ENCODE data around the gene METTL6. TPM values are rescaled to one million over a fixed set of nuclear protein-coding genes. Genes with fewer than 3 reads are reported as not detected.
"Not testable (repeated sequence)": the region's sequence is repeated elsewhere in the genome, so short reads cannot be mapped to it uniquely, and the experiment has no call there.

The METTL6 gene
- polyA plus RNA-seq, 1 donor, result 16.7 TPM

DNA sequence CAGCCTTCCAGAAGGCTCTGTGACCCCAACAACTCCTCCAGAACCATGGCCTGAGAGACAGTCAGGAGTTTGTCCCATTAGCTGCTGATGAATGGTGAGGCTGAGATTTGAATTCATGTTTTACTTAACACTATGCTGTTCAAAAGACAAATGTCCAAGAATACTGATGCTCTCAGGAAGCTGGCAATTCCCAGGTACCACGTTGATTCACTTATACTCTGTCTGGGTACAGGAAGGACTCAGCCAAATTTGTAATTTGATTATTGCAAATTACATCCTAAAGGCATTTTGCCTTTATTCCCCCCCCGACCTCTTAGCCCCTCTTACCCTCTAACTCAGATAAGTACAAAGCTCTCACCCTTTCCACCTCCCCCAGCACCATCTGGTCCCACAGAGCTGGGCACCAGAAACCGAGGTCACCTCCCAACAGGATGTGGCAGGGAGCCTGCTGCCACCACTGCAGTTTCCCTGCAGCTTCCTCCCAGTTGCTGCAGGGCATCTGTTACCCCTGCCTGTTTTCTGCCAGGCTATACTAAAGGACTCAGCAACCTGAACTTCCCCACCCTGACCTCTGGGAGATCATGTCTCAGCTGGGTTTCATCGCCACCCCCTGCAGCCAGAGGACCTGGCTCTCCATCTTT lies 33.7 kb upstream of the METTL6 start:
- no peak for DNase-seq
- WGBS (ENCODE audit: insufficient coverage, low lambda C conversion rate), result no CpG with 5 or more reads among the region's 4 CpGs
- Histone ChIP-seq H3K27ac (ENCODE audit: low read length) (no peak overlapping the region), H3K27me3 (ENCODE audit: control insufficient read depth, insufficient read depth, low read length) (no peaks in the 10 kb centered on the region), H3K36me3 (ENCODE audit: control insufficient read depth, insufficient read depth, low read length) (no peaks in the 10 kb centered on the region), H3K9me3 (ENCODE audit: control insufficient read depth, low read depth, low read length) (no peaks in the 10 kb centered on the region), H3K4me1 (ENCODE audit: control insufficient read depth, insufficient read depth, low read length) (no peaks in the 10 kb centered on the region), H3K4me3 (ENCODE audit: low read length) (no peak overlapping the region)

DNA sequence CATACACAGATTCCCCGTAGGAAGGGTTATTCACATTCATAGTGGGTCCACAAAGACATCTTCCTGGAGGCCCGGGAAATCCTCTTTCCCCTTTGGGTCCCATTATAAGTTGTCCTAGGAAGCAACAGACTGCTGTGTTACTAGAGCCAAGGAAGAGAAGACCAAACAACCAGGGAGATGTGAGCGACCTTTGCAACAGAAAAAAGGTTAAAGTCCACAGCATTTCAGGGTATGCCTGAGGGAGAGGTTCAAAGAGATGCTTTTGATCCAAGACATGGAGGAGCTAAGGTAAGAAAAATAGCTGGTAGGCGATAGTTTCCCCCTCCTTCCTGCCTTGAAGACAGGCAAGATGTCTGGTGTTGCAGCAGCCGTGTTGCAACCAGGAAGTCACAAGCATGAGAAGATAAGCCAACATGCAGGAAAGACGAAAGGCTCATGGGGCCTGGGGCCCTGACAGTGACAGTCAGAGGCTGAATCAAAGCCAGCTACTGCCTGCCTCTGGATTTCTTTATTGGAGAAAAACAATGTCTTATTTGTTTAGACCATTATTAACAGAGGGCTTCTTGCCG lies 31.0 kb upstream of the METTL6 start:
- Histone ChIP-seq H3K4me3 (ENCODE audit: low read length) (no peak overlapping the region), H3K4me1 (ENCODE audit: control insufficient read depth, insufficient read depth, low read length) (no peaks in the 10 kb centered on the region), H3K36me3 (ENCODE audit: control insufficient read depth, insufficient read depth, low read length) (no peaks in the 10 kb centered on the region), H3K27ac (ENCODE audit: low read length) (no peak overlapping the region), H3K9me3 (ENCODE audit: control insufficient read depth, low read depth, low read length) (no peaks in the 10 kb centered on the region), H3K27me3 (ENCODE audit: control insufficient read depth, insufficient read depth, low read length) (no peaks in the 10 kb centered on the region)
- 100% methylated on average over 1 of the region's 7 CpGs for WGBS (ENCODE audit: insufficient coverage, low lambda C conversion rate)
- no peak for DNase-seq

DNA sequence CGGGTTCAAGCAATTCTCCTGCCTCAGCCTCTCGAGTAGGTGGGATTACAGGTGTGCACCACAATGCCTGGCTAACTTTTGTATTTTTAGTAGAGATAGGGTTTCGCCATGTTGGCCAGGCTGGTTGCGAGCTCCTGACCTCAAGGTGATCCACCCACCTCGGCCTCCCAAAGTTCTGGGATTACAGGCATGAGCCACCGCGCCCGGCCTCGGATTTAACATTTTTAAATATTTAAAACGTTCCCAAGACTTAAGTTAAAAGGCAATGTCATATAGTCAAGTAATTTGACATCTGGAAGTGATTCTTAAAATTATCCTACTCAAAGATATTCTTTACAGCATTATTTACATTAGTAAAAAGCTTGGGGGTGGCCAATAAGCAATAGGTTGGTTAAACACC lies 29.6 kb upstream of the METTL6 start:
- H3K9me3 ChIP-seq (ENCODE audit: control insufficient read depth, low read depth, low read length); H3K4me1 ChIP-seq (ENCODE audit: control insufficient read depth, insufficient read depth, low read length); H3K36me3 ChIP-seq (ENCODE audit: control insufficient read depth, insufficient read depth, low read length); H3K27ac ChIP-seq (ENCODE audit: low read length); H3K27me3 ChIP-seq (ENCODE audit: control insufficient read depth, insufficient read depth, low read length); H3K4me3 ChIP-seq (ENCODE audit: low read length); DNase-seq: not testable (repeated sequence)
- 100% methylated on average over 1 of the region's 10 CpGs for WGBS (ENCODE audit: insufficient coverage, low lambda C conversion rate)

DNA sequence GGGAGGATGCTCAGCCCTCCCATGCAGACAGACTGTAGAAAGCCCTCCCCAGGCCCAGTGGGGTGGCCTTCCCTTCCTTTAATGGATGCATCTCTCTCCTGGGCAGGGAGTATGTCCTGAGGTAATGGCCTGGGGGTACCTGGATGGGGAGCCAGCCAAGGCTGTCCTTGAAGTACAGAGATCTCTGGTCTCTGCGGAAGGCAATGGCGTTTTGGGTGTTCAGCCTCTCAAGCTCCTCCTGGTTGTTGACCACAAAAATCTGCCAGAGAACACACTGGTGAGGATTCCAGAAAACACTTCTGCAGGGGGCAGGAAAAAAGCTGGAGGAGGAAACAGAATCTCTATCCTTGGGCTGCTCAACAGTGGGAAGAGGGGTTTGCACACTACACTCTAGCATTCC lies 29.0 kb upstream of the METTL6 start:
- DNase-seq, result no peak
- Histone ChIP-seq H3K36me3 (ENCODE audit: control insufficient read depth, insufficient read depth, low read length) (peaks cover 2% of the 10 kb centered on the region), H3K9me3 (ENCODE audit: control insufficient read depth, low read depth, low read length) (no peaks in the 10 kb centered on the region), H3K4me3 (ENCODE audit: low read length) (no peak overlapping the region), H3K27ac (ENCODE audit: low read length) (no peak overlapping the region), H3K27me3 (ENCODE audit: control insufficient read depth, insufficient read depth, low read length) (no peaks in the 10 kb centered on the region), H3K4me1 (ENCODE audit: control insufficient read depth, insufficient read depth, low read length) (no peaks in the 10 kb centered on the region)
- WGBS (ENCODE audit: insufficient coverage, low lambda C conversion rate), result no CpG with 5 or more reads among the region's 2 CpGs

DNA sequence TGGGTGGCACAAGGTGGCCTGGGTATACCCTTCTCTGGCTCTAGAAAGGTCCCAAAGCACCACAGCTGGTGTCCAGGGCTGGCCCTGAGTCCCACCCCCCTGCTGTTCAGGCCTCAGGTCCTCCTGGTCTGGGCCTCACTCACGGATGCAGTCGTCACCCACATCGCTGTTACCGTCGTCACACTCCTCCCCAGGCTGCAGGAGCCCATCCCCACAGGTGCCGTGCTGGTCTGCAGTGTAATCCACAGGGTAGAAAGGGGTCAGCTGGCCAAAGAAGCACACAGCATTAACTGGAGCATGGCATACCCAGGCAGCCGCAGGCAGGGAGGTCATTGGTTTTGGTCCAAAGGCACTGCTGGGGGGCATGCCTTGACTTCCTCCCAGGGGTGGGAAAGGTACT lies 28.4 kb upstream of the METTL6 start:
- H3K27ac ChIP-seq (ENCODE audit: low read length), result no peak overlapping the region
- H3K4me3 ChIP-seq (ENCODE audit: low read length), result no peak overlapping the region
- H3K36me3 ChIP-seq (ENCODE audit: control insufficient read depth, insufficient read depth, low read length), result peaks cover 4% of the 10 kb centered on the region
- WGBS (ENCODE audit: insufficient coverage, low lambda C conversion rate), result no CpG with 5 or more reads among the region's 7 CpGs
- no peak for DNase-seq
- no peaks in the 10 kb centered on the region for H3K27me3 ChIP-seq (ENCODE audit: control insufficient read depth, insufficient read depth, low read length)
- no peaks in the 10 kb centered on the region for H3K4me1 ChIP-seq (ENCODE audit: control insufficient read depth, insufficient read depth, low read length)
- no peaks in the 10 kb centered on the region for H3K9me3 ChIP-seq (ENCODE audit: control insufficient read depth, low read depth, low read length)

DNA sequence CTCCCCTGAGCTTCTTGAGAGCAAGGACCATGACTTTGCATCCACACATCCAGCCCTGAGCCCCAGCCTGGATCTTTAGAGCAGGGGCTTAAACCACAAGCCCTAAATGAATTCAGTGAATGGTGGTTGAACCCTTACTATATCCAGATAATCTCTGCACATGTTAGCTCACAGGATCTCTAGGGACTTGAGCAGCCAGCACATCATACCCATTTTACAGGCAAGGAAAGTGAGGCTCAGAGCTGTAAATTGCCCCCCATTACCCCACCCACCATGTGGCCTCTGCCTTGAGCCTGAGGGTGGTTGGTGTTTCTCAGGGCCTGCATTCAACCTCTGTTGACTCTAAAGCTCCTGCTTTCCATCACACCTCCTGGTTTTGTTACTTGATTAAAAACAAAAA lies 27.6 kb upstream of the METTL6 start:
- no peak for DNase-seq
- Histone ChIP-seq H3K4me1 (ENCODE audit: control insufficient read depth, insufficient read depth, low read length) (no peaks in the 10 kb centered on the region), H3K36me3 (ENCODE audit: control insufficient read depth, insufficient read depth, low read length) (peaks cover 4% of the 10 kb centered on the region), H3K27ac (ENCODE audit: low read length) (no peak overlapping the region), H3K27me3 (ENCODE audit: control insufficient read depth, insufficient read depth, low read length) (no peaks in the 10 kb centered on the region), H3K9me3 (ENCODE audit: control insufficient read depth, low read depth, low read length) (no peaks in the 10 kb centered on the region), H3K4me3 (ENCODE audit: low read length) (no peak overlapping the region)

DNA sequence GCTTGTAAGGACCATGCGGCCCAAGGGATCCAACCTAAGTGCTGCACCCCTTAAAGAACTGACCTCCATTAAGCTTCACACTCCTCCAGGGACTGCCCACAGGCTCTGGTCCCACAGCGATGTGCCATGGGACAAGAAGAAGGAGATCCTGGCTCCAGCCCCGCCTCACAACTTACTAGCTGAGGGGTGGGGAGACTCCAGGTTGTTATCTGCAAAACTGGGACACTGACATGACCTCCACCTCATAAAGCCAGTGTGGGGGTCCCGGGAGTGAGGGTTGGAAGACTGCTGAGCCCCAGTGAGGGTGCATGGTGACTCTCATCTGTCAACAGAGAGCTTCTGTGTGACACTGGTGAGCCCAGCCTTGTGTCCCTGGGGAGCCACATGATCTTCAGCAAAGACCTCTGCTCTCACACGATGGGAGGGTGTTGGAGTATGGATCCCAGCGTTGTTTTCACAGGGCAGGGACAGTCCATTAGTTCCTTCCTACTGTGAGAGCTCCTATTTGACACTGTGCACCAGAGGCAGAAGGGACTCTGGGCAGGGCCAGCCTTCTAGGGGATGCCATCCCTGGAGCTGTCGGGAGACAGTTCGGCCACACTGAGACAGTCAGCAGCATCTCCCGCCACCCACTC lies 26.8 kb upstream of the METTL6 start:
- no CpG with 5 or more reads among the region's 9 CpGs for WGBS (ENCODE audit: insufficient coverage, low lambda C conversion rate)

DNA sequence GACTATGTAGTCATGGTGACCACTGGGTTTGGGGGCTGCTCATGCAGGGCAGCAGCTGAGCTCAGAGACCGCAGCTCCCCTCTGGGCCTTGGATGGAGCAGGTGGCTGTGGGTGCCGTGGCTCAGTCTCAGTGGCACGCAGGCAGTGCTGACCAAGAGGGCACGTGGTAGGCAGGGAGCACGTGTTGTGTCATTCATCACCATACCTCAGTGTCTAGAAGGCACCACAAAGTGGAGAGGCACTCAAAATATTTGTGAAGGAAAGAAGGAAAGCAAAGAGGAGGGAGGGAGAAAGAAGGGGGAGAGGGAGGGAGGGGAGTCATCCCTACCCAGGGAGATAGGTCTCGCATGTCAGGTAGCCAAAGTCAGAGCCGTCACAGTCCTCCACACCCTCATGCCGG lies 26.2 kb upstream of the METTL6 start:
- Histone ChIP-seq H3K27me3 (ENCODE audit: control insufficient read depth, insufficient read depth, low read length) (no peaks in the 10 kb centered on the region), H3K4me3 (ENCODE audit: low read length) (no peak overlapping the region), H3K9me3 (ENCODE audit: control insufficient read depth, low read depth, low read length) (no peaks in the 10 kb centered on the region), H3K27ac (ENCODE audit: low read length) (no peak overlapping the region), H3K36me3 (ENCODE audit: control insufficient read depth, insufficient read depth, low read length) (peaks cover 6% of the 10 kb centered on the region), H3K4me1 (ENCODE audit: control insufficient read depth, insufficient read depth, low read length) (no peaks in the 10 kb centered on the region)
- DNase-seq, result no peak
- 80% methylated on average over 1 of the region's 8 CpGs for WGBS (ENCODE audit: insufficient coverage, low lambda C conversion rate)

More for the DNA sequence above, 26.8 kb upstream of the METTL6 start:
- Histone ChIP-seq H3K4me1 (ENCODE audit: control insufficient read depth, insufficient read depth, low read length) (no peaks in the 10 kb centered on the region), H3K27me3 (ENCODE audit: control insufficient read depth, insufficient read depth, low read length) (no peaks in the 10 kb centered on the region), H3K4me3 (ENCODE audit: low read length) (no peak overlapping the region), H3K27ac (ENCODE audit: low read length) (no peak overlapping the region), H3K9me3 (ENCODE audit: control insufficient read depth, low read depth, low read length) (no peaks in the 10 kb centered on the region), H3K36me3 (ENCODE audit: control insufficient read depth, insufficient read depth, low read length) (peaks cover 6% of the 10 kb centered on the region)
- no peak for DNase-seq

DNA sequence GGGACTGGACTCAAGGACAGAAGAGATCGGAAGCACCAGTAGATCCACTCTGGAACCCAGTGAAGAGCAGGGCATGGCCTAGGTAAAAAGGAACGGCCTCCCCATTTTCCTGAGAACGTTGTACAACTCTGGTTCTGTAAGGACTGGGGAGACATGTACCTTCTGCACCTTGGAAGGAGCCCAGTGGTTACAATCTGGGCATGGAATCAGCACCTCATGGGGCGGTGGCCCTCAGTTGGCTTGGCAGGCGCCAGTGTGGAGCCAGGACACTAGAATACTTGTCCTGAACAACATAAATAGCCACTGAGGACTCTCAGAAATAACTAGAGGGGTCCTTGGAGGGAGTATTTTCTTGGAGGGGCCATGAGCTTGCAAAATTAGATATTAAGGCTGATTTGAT lies 25.6 kb upstream of the METTL6 start:
- no peaks in the 10 kb centered on the region for H3K9me3 ChIP-seq (ENCODE audit: control insufficient read depth, low read depth, low read length)
- H3K4me1 ChIP-seq (ENCODE audit: control insufficient read depth, insufficient read depth, low read length), result no peaks in the 10 kb centered on the region
- no CpG with 5 or more reads among the region's 5 CpGs for WGBS (ENCODE audit: insufficient coverage, low lambda C conversion rate)
- DNase-seq, result no peak
- H3K4me3 ChIP-seq (ENCODE audit: low read length), result no peak overlapping the region
- no peak overlapping the region for H3K27ac ChIP-seq (ENCODE audit: low read length)
- no peaks in the 10 kb centered on the region for H3K27me3 ChIP-seq (ENCODE audit: control insufficient read depth, insufficient read depth, low read length)
- peaks cover 6% of the 10 kb centered on the region for H3K36me3 ChIP-seq (ENCODE audit: control insufficient read depth, insufficient read depth, low read length)

DNA sequence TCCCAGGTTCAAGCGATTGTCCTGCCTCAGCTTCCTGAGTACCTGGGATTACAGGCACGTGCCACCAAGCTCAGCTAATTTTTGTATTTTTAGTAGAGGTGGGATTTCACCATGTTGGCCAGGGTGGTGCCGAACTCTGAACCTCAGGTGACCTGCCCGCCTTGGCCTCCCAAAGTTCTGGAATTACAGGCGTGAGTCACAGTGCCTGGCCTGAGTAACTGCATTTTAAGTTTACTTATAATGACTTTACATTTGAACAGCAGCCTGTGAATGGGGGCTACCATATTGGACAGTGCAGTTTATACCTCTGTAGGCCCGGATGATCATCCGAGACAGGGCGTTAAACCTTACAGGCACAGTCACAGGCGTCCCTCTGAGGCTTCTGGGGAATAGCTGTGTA lies 24.8 kb upstream of the METTL6 start:
- H3K36me3 ChIP-seq (ENCODE audit: control insufficient read depth, insufficient read depth, low read length), result peaks cover 6% of the 10 kb centered on the region
- WGBS (ENCODE audit: insufficient coverage, low lambda C conversion rate), result 100% methylated on average over 1 of the region's 9 CpGs
- H3K27me3 ChIP-seq (ENCODE audit: control insufficient read depth, insufficient read depth, low read length), result no peaks in the 10 kb centered on the region
- no peak for DNase-seq
- no peak overlapping the region for H3K4me3 ChIP-seq (ENCODE audit: low read length)
- no peaks in the 10 kb centered on the region for H3K9me3 ChIP-seq (ENCODE audit: control insufficient read depth, low read depth, low read length)
- no peak overlapping the region for H3K27ac ChIP-seq (ENCODE audit: low read length)
- no peaks in the 10 kb centered on the region for H3K4me1 ChIP-seq (ENCODE audit: control insufficient read depth, insufficient read depth, low read length)

All from large intestine (tissue), 3 donors.